ENCODE data around the gene IRX3.

- TF ChIP-seq CTCF (IDR thresholded peaks at IDR 0.05) (no peak), POLR2A (IDR thresholded peaks at IDR 0.05) (no peak)
These were observed 18.5 kb upstream of the IRX3 start for GRCh38 chr16:54305080-54305479.

All from Peyer's patch (tissue), 4 donors.